GM19463 (cell line): ENCODE data around the gene CD300LG.
"Not testable (repeated sequence)": the region's sequence is repeated elsewhere in the genome, so short reads cannot be mapped to it uniquely, and the experiment has no call there.

Experiments
- ATAC-seq: cut with Tn5 transposase; IDR thresholded peaks from one replicate; pipeline ENCODE4 v1.9.1; 2021; ENCODE audit warnings: mild to moderate bottlenecking, moderate library complexity; ENCODE audit not compliant: unreplicated experiment

Gene CD300LG

GRCh38 chr17:43877451-43878155 is 30.6 kb downstream of the CD300LG start:
- ATAC-seq: no peak

DNA sequence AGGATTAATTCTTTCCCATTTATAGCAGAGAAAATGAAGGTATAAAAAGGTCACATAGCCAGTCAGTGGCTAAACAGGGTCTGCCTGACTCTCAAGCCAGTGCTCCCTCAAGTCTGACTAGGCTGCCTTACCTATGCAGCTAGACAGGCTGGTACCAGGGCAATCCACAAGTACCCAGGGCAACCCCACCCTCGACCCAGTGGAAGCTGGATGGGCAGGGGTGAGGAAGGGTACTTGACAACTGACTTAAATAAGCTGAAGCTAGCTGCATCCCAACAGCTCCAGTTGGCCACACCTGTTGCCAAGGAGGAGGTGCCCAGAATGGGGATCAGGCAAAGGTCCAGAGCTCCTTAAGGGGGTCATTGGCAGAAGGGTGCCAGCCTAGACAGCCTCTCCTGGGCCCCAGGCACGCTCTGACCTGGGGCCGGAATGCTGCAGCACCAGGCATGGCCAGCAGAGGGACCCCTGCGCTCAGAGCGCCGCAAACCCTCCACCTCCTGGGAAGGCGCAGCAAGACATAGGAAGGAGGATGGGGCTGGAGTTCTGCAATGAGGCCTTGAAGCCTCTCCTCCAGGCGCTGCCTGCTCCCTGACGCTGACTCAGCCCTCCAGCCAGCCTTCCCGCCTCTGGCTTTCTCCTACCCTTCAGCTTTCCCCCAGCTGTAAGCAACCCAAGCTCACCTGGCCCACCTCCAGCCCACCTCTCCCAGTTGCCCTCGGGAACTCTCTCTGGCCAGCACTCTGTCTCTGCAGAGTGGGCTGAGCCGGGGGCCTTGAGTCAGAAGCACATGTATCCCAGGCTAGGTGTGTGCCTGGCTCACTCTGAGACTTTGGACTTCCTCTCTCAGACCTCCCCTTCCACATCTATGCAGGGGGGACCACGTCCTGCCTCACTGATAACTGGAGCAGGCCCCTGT is 31.5 kb downstream of the CD300LG start:
- no peak for ATAC-seq

DNA sequence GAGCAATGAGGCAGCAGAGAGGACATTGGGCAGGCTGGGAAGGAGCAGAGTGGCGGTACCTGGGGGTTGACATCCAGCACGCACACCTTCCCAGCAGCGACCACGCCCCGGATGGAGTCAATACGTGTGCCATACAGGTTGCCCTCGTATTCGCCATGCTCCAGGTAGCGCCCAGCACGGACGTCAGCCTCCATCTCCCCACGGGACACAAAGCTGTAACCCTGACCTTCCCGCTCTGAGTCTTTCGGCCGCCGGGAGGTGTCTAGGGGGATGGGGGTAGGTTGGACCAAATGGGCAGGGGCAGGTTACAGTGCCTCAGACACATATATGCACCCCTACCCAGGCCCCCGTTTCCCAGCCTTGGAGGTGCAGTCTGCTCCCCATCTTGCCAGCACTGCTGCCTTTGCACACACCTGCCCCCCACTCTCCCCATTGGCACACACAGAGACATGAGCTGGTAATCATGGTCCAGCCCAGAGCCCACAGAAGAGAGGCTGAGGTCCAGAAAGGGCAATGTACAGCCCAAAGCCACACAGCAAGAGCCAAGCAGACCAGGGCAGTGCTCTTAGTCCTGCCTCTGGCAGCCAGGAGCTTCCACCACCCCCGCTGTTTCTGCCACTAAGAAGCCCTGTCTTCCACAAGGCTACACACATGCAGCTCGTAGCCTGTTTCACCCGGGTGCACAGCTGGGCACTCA is 32.9 kb downstream of the CD300LG start:
- ATAC-seq: no peak

GRCh38 chr17:43880420-43880991 is 33.5 kb downstream of the CD300LG start:
- ATAC-seq: no peak

- no peak for ATAC-seq
These were observed 34.2 kb downstream of the CD300LG start for GRCh38 chr17:43881181-43881580.

DNA sequence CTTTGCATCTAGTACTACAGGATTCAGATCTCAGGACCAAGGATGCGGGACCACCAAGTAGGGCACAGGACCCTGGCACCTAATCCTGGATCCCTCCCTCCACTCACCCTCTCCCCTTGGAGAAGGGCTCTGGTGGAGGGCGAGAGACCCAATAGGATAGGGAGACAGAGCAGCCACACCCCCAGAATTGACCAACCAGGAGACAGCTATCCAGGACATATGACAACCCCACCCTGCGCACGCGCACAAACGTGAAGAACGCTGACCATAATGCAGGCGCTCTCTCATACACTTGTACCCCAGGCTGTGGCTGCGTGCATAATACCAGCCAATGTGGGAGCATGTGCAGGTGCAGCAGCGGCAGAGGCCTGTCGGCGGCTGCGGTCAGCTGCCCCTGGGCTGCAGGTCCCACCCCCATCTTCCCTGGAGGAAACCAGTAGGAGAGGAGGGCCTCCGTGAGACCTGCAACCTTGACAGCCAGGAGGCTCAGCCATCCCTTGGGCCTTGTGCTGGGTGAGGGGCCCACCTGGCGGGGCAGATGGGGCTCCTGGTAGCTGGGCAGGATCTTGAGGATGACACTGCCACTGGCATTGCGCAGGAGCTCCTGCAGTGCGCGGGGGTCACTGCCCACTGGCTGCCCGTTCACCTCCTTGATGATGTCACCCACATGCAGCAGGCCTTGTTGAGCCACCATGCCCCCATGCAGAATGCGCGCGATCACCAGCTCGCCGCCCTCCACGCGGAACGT is 35.0 kb downstream of the CD300LG start:
- ATAC-seq: no peak

GRCh38 chr17:43882761-43883415 is 35.9 kb downstream of the CD300LG start:
- no peak for ATAC-seq

DNA sequence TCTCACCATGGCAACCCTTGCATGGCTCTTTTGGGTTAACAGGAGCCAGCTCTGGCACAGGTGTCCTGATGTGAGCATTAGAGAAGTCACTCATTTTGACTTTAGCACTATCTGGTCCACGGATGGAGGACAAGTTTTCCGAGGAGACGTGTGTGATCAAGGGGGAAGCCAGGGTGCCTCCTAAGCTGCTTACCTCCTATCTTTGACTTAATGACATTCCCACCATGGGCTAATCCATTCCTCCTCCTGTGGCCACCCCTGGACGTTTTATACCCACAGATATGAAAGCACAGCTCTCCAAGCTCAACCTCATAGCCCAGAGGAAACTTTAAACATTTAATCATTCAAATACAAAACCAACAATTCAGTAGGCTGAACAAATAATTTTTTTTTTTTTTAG is 41.6 kb downstream of the CD300LG start:
- no peak for ATAC-seq

- no peak for ATAC-seq
These were observed 43.3 kb downstream of the CD300LG start for GRCh38 chr17:43890240-43890639.

GRCh38 chr17:43891851-43892646 is 45.1 kb downstream of the CD300LG start:
- ATAC-seq: no peak

GRCh38 chr17:43892647-43892952 is 45.6 kb downstream of the CD300LG start:
- no peak for ATAC-seq

- not testable (repeated sequence) for ATAC-seq
These were observed 47.5 kb downstream of the CD300LG start for GRCh38 chr17:43894494-43894893.

DNA sequence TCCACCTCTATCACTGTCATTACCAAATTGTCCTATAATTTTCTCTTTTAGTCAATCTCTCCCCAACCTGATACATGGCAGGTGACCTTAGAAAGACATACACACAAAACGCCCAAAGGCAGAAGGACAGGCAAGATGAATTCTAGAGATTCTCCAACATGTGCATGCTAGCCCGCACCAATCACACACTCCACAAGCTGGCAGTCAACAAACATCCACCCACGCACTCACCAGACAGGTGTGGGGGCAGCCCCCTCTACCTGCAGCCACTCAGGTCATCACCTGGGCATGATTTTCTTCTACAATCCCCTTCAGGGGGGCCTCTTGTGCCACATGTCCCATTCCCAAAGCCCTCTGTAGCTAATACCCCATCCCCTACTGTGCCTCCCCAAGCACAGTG is 50.9 kb downstream of the CD300LG start:
- ATAC-seq: no peak

- no peak for ATAC-seq
These were observed 51.5 kb downstream of the CD300LG start for GRCh38 chr17:43898446-43898845.

- ATAC-seq: no peak
These were observed 53.3 kb downstream of the CD300LG start for GRCh38 chr17:43900183-43900857.

DNA sequence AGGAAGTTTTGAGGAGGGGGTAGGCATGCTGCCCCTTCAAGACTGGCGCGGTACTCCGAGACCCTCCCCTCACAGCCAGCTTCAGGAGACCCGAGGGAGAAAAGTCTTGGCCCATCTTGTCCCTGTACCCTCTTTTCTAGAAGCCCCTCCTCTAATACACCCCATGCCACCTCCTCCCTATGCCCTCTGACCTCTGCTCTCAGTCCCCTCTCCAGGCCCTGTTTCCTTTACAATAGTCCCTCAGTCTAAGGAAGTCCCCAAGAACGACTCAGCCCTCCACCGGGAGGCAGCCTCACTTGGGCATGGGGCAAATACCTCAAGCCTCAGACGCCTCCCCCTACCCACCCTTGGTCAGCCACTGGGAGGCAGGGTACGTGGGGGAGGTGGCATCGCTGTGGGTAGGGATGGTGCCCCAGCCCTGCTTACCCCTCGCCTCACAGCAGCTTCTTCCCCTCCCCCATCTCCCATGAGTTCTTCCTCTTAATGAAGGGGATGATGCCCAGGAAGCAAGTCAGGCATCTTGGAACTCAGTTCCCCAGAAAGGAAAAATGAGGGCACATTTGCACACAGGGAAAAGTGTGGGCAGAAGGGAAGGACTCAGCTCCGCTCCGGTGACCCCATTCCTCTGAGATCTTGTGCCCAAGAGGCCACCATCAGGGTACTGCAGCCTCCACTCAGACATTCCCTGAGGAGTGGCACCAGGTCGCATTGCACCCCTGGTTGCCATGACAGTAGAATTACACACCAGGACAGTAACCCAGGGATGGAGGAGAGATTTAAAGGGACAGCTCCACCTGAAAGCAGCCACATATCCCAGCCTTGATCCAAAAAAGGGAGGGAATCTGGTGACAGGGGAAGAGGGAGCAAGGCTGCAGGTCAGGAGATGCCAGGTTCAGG is 54.1 kb downstream of the CD300LG start:
- no peak for ATAC-seq

- no peak for ATAC-seq
These were observed 55.0 kb downstream of the CD300LG start for GRCh38 chr17:43901861-43902589.
